ENCODE results near the gene ABLIM2. TPM values are rescaled to one million over a fixed set of nuclear protein-coding genes. Genes with fewer than 3 reads are reported as not detected.

ABLIM2 gene
- total and polyA plus RNA-seq, 10 of the 15 experiments (the other 5 are each of a cell fraction or from before 2014, with no cell fraction given) = 0.03 to 0.15 (median 0.05) TPM; not detected in 7

- TF ChIP-seq RBBP5 (conservative IDR thresholded peaks at IDR 0.05) (no peak), NFIC (IDR thresholded peaks at IDR 0.05; ENCODE audit: low read depth, low read length) (no peak), CTCF (IDR thresholded peaks at IDR 0.05 in 2 of 3, conservative IDR thresholded peaks at IDR 0.05 in 1 of 3; ENCODE audit: control insufficient read depth in 2 of 3, extremely low read depth in 1 of 3, insufficient read depth in 1 of 3, low read depth in 3 of 3, low read length in 3 of 3) (peak; percentile 81 to 86 (median 84)), TCF3 (IDR thresholded peaks at IDR 0.05; ENCODE audit: borderline replicate concordance, insufficient read depth, low read depth, low read length) (peak; percentile 84), PAX5 (IDR thresholded peaks at IDR 0.05; ENCODE audit: borderline replicate concordance, low read depth, low read length) (0 out of 2 replicates have a peak, but pooled peaks have one; percentile 29), USF2 (IDR thresholded peaks at IDR 0.05; ENCODE audit: borderline replicate concordance, low read depth, low read length) (no peak), YY1 (IDR thresholded peaks at IDR 0.05; ENCODE audit: low read depth, low read length) (peak; percentile 56; the same call in 1 of the 2 replicates), CHD4 (IDR thresholded peaks at IDR 0.05) (no peak), ZBTB4 (CRISPR knock-in tag; IDR thresholded peaks at IDR 0.05) (no peak), TCF12 (IDR thresholded peaks at IDR 0.05; ENCODE audit: low read depth, low read length) (peak; percentile 89), ZNF274 (IDR thresholded peaks at IDR 0.05; ENCODE audit: insufficient read depth, insufficient read length) (no peak), E2F8 (IDR thresholded peaks at IDR 0.05; ENCODE audit: low read depth, partially characterized antibody) (no peak)
Measured at GRCh38 chr4:7987148-7987989, 171.2 kb downstream of the ABLIM2 start (continued).
